OCI-LY1 (cell line): ENCODE data around the gene CLDN9.

Experiments used
- H2AFZ ChIP-seq: fragments of 200-600 bp; sonication (generic), shearing (Covaris generic); 2 replicates; pipeline ENCODE4 v1.6.0; 2014; ENCODE audit warnings: antibody characterized with exemption, mild to moderate bottlenecking, low read length
- H3F3A ChIP-seq: fragments of 200-600 bp; sonication (generic), shearing (Covaris generic); 2 replicates; pipeline ENCODE4 v1.6.0; 2014; ENCODE audit warnings: mild to moderate bottlenecking, antibody characterized with exemption, low read length, moderate library complexity; ENCODE audit not compliant: insufficient read depth
- H3K27ac ChIP-seq: fragments of 200-600 bp; sonication (generic); 2 replicates; pipeline ENCODE4 v1.5.1; 2014; ENCODE audit warnings: low read length, mixed run types, mild to moderate bottlenecking, low read depth; ENCODE audit not compliant: poor library complexity, severe bottlenecking
- H3K27me3 ChIP-seq: fragments of 200-600 bp; sonication (generic); 2 replicates; pipeline ENCODE4 v1.6.0; 2014; ENCODE audit warnings: antibody characterized with exemption, mild to moderate bottlenecking, low read length, moderate library complexity; ENCODE audit not compliant: insufficient read depth
- H3K36me3 ChIP-seq: fragments of 200-600 bp; sonication (generic); 2 replicates; pipeline ENCODE4 v1.6.1; 2014; ENCODE audit warnings: mild to moderate bottlenecking, antibody characterized with exemption, low read length, moderate library complexity, mixed read lengths; ENCODE audit not compliant: insufficient read depth
- H3K4me1 ChIP-seq: fragments of 200-600 bp; sonication (generic); 2 replicates; pipeline ENCODE4 v1.5.1; 2014; ENCODE audit warnings: mild to moderate bottlenecking, low read length, moderate library complexity; ENCODE audit not compliant: insufficient read depth, severe bottlenecking
- H3K4me2 ChIP-seq: fragments of 200-600 bp; sonication (generic), shearing (Covaris generic); 2 replicates; pipeline ENCODE4 v1.6.1; 2014; ENCODE audit warnings: low read length
- H3K4me3 ChIP-seq: fragments of 200-600 bp; sonication (generic); 2 replicates; pipeline ENCODE4 v1.5.1; 2014; ENCODE audit warnings: low read length, low read depth, mild to moderate bottlenecking, mixed read lengths; ENCODE audit not compliant: poor library complexity, severe bottlenecking
- H3K79me2 ChIP-seq: fragments of 200-600 bp; shearing (Covaris generic); 2 replicates; pipeline ENCODE4 v1.6.1; 2016; ENCODE audit warnings: mixed run types, low read length, mixed read lengths; ENCODE audit not compliant: insufficient read depth
- H3K9ac ChIP-seq: fragments of 200-600 bp; sonication (generic), shearing (Covaris generic); 2 replicates; pipeline ENCODE4 v1.6.1; 2014; ENCODE audit warnings: mild to moderate bottlenecking, low read length, mixed read lengths
- H3K9me2 ChIP-seq: fragments of 200-600 bp; sonication (generic), shearing (Covaris generic); 2 replicates; pipeline ENCODE4 v1.6.1; 2014; ENCODE audit warnings: low read depth, mild to moderate bottlenecking, low read length, mixed read lengths
- H3K9me3 ChIP-seq: fragments of 200-600 bp; shearing (Covaris generic); 2 replicates; pipeline ENCODE4 v1.6.1; 2014; ENCODE audit warnings: low read length, mixed read lengths
- H4K20me1 ChIP-seq: fragments of 200-600 bp; sonication (generic), shearing (Covaris generic); 2 replicates; pipeline ENCODE4 v1.6.0; 2016; ENCODE audit warnings: mild to moderate bottlenecking, low read length; ENCODE audit not compliant: insufficient read depth
- EZH2 ChIP-seq: fragments of 200-600 bp; sonication (generic), shearing (Covaris generic); IDR thresholded peaks from 2 replicates; pipeline ENCODE4 v1.8.0; 2017; ENCODE audit warnings: borderline replicate concordance, mixed run types, mild to moderate bottlenecking, antibody characterized with exemption, low read length, moderate library complexity, mixed read lengths
- TF ChIP-seq, protein P1 (sequence below): fragments of 200-600 bp; sonication (generic), shearing (Covaris generic); IDR thresholded peaks from 2 replicates; pipeline ENCODE4 v1.5.1; 2017; ENCODE audit warnings: mild to moderate bottlenecking, antibody characterized with exemption, low read length, moderate library complexity, mixed read lengths

CLDN9 gene

DNA sequence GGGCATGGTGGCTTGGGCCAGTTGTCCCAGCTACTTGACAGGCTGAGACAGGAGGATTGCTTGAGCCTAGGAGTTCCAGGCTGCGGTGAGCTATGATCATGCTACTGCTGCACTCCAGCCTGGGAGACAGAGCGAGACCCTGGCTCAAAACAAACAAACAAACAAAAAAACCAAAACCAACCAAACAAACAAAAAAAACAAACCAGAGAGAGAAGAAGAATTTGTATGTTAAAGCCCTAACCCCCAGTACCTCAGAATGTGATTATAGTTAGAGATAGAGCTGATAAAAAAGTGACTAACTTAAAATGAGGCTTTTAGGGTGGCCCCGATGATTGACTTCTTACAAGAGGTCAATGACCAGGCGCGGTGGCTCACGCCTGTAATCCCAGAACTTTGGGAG, 32.0 kb downstream of the CLDN9 start:
- no peak for TF ChIP-seq EZH2
- TF ChIP-seq, protein P1, sequence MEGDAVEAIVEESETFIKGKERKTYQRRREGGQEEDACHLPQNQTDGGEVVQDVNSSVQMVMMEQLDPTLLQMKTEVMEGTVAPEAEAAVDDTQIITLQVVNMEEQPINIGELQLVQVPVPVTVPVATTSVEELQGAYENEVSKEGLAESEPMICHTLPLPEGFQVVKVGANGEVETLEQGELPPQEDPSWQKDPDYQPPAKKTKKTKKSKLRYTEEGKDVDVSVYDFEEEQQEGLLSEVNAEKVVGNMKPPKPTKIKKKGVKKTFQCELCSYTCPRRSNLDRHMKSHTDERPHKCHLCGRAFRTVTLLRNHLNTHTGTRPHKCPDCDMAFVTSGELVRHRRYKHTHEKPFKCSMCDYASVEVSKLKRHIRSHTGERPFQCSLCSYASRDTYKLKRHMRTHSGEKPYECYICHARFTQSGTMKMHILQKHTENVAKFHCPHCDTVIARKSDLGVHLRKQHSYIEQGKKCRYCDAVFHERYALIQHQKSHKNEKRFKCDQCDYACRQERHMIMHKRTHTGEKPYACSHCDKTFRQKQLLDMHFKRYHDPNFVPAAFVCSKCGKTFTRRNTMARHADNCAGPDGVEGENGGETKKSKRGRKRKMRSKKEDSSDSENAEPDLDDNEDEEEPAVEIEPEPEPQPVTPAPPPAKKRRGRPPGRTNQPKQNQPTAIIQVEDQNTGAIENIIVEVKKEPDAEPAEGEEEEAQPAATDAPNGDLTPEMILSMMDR = no peak
- no peak overlapping the region for H2AFZ ChIP-seq
- H3K36me3 ChIP-seq = no peaks in the 10 kb centered on the region
- no peak overlapping the region for H3K9ac ChIP-seq
- no peak overlapping the region for H3K27ac ChIP-seq
- no peaks in the 10 kb centered on the region for H3K79me2 ChIP-seq
- no peak overlapping the region for H3K4me2 ChIP-seq
- no peaks in the 10 kb centered on the region for H3K9me2 ChIP-seq
- no peaks in the 10 kb centered on the region for H3F3A ChIP-seq
- no peaks in the 10 kb centered on the region for H3K9me3 ChIP-seq
- no peaks in the 10 kb centered on the region for H4K20me1 ChIP-seq
- H3K27me3 ChIP-seq = 0 out of 2 replicates have a peak, but pooled peaks cover 4% of the 10 kb centered on the region
- no peak overlapping the region for H3K4me3 ChIP-seq
- H3K4me1 ChIP-seq = peaks cover 4% of the 10 kb centered on the region

DNA sequence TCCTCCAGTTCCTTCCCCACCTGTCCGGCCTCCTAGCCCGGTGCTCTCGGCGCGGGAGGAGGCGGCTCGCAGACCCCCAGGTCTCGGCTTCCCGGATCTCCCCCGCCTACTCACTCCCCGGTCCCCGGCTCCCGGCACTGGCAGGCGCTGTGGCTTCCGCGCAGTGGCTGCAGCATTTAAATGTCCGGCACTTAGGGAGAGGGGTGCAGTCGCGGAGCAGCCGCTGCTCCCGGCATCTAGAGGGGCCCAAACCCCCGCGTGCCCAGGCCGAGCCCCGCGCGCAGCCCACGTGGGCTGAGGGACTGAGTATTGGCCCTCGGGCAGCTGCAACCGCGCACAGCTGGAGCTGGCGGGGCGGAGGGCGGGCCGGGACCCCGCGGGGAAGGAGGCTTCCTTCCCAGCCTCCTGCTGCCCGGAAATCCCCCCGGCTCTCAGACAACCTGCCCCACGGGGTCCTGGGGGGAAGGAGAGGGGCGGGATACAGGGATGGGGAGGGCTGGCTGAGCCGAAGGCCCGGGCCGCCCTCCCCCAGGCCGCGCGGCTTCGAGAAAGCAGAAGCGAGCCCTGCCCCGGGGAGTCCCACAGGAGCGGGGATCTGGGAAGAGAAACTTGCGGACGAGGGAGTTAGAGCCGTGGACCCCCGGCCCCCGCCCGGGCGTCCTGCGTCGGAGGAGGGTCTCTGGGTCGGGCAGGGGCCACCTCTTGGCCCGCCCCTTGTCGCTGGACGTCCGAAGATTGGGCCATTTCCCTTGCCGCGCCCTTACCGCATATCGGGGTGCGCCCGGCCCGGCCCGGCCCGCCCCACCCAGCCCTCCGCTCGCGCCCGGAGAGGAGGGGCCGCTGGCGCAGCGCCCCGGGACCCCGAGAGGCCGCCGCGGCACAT, 33.3 kb downstream of the CLDN9 start, which contains the start of gene MMP25:
Gene MMP25, plus strand, starts transcription at position 804 of the 883 bp plus-strand sequence. CDS start 357 bp downstream, outside the sequence.
- no peaks in the 10 kb centered on the region for H3K36me3 ChIP-seq
- no peak within 1 kb of the TSS for H3K27ac ChIP-seq
- no peaks in the 10 kb centered on the region for H3F3A ChIP-seq
- H2AFZ ChIP-seq = no peak within 1 kb of the TSS
- H3K9me2 ChIP-seq = no peaks in the 10 kb centered on the region
- peak within 1 kb of the TSS; percentile 52; the same call in 1 of the 2 replicates for H3K4me2 ChIP-seq
- no peak within 1 kb of the TSS for H3K9ac ChIP-seq
- no peaks in the 10 kb centered on the region for H3K27me3 ChIP-seq
- no peaks in the 10 kb centered on the region for H3K79me2 ChIP-seq
- TF ChIP-seq, protein P1 = no peak
- no peak; the same call in 1 of the 2 replicates for TF ChIP-seq EZH2
- H4K20me1 ChIP-seq = no peaks in the 10 kb centered on the region
- peaks cover 4% of the 10 kb centered on the region for H3K4me1 ChIP-seq
- H3K4me3 ChIP-seq = no peak within 1 kb of the TSS
- no peaks in the 10 kb centered on the region for H3K9me3 ChIP-seq

DNA sequence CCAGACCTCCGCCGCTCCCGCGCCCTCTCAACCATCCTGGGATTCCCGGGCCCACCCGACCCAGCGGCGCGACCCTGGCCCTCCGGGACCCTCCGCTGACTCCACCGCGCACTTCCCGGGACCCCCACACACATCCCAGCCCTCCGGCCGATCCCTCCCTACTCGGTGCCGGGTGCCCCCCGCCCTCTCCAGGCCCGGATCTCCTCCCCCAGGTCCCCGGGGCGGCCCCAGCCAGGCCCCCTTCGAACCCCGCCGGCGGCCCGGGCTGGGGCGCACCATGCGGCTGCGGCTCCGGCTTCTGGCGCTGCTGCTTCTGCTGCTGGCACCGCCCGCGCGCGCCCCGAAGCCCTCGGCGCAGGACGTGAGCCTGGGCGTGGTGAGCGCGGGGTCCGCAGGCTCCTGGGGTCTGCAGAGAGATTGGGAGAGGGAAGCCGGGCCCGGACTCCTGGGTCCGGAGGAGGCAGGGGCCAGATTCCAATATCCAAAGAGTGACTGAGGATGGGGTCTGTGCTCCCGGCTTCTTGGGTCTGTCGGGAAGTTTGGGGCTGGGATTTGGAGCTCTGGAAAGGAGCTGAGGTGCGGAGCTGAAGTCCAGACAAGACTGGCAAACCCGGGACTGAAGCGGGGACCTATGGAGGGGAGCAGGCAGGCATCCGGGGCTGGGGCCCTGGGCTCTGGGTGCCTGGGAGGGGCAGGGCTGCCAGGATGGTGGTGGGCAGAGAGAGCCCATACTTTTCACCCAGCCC, 34.1 kb downstream of the CLDN9 start:
- Histone ChIP-seq H4K20me1 (no peaks in the 10 kb centered on the region), H3K9me3 (no peaks in the 10 kb centered on the region), H3K4me2 (no peak overlapping the region), H3K4me3 (no peak overlapping the region), H3F3A (no peaks in the 10 kb centered on the region), H3K36me3 (no peaks in the 10 kb centered on the region), H3K79me2 (no peaks in the 10 kb centered on the region), H2AFZ (no peak overlapping the region), H3K9ac (no peak overlapping the region), H3K9me2 (no peaks in the 10 kb centered on the region), H3K27me3 (no peaks in the 10 kb centered on the region), H3K27ac (no peak overlapping the region), H3K4me1 (peaks cover 4% of the 10 kb centered on the region)
- TF ChIP-seq EZH2 = no peak
- TF ChIP-seq, protein P1 = no peak
